SK-N-SH (cell line): ENCODE data around the gene CX3CL1. TPM values are rescaled to one million over a fixed set of nuclear protein-coding genes. Genes with fewer than 3 reads are reported as not detected.

ENCODE experiments used
- CTCF ChIA-PET: fragments of 300-600, 350-600 bp; formaldehyde crosslinking; extraction: SDS; loops from one replicate; lab custom pipeline; 2021; lab: Yijun Ruan, JAX
- POLR2A ChIA-PET: fragments of 350-600 bp; sonication (Branson Sonifier 250); formaldehyde crosslinking; extraction: SDS; loops from one replicate; lab custom pipeline; 2020; ENCODE audit warnings: antibody characterized with exemption, inconsistent platforms; lab: Yijun Ruan, JAX
- DNase-seq: peaks from one replicate; pipeline ENCODE4 v3.0.0; 2012
- H2AFZ ChIP-seq: fragments of 200-600 bp; sonication (generic); 2 replicates; pipeline ENCODE4 v1.8.1; 2016; ENCODE audit warnings: antibody characterized with exemption, mild to moderate bottlenecking, low read depth
- H3F3A ChIP-seq: fragments of 200-600 bp; sonication (generic); replicated peaks from 2 replicates; pipeline ENCODE3; 2016; ENCODE audit warnings: antibody characterized with exemption, mild to moderate bottlenecking; ENCODE audit not compliant: insufficient read depth
- H3K27ac ChIP-seq, 2 experiments: fragments of 200-500 bp in 1 of 2; fragments of 200-600 bp in 1 of 2; sonication (Bioruptor generic) in 1 of 2; sonication (generic), shearing (Covaris generic) in 1 of 2; 2 replicates each; pipeline versions ENCODE4 v1.5.1 to v1.6.1; 2014 to 2016; ENCODE audit warnings: low read depth in 2 of 2, inconsistent platforms in 1 of 2, low read length in 1 of 2, mild to moderate bottlenecking in 1 of 2, mixed read lengths in 1 of 2
- H3K27me3 ChIP-seq: fragments of 200-600 bp; sonication (generic), shearing (Covaris generic); 2 replicates; pipeline ENCODE4 v1.6.1; 2016; ENCODE audit warnings: mixed run types; ENCODE audit not compliant: insufficient read depth
- H3K36me3 ChIP-seq, 2 experiments: fragments of 200-500 bp in 1 of 2; fragments of 200-600 bp in 1 of 2; sonication (Bioruptor generic) in 1 of 2; sonication (generic) in 1 of 2; replicated peaks in 1 of 2; 2 replicates each; pipeline versions ENCODE3 to v1.5.1; 2014 to 2016; ENCODE audit warnings: low read length in 1 of 2, mild to moderate bottlenecking in 1 of 2; ENCODE audit not compliant: insufficient read depth in 2 of 2, control insufficient read depth in 1 of 2
- H3K4me1 ChIP-seq, 2 experiments: fragments of 200-500 bp in 1 of 2; fragments of 200-600 bp in 1 of 2; sonication (Bioruptor generic) in 1 of 2; sonication (generic), shearing (Covaris generic) in 1 of 2; 2 replicates each; pipeline versions ENCODE4 v1.5.1 to v1.6.1; 2014 to 2016; ENCODE audit warnings: low read depth in 1 of 2, low read length in 1 of 2, mixed run types in 1 of 2; ENCODE audit not compliant: insufficient read depth in 2 of 2, control insufficient read depth in 1 of 2
- H3K4me2 ChIP-seq: fragments of 200-600 bp; sonication (generic), shearing (Covaris generic); 2 replicates; pipeline ENCODE4 v1.6.1; 2017; ENCODE audit warnings: mixed run types
- H3K4me3 ChIP-seq, 2 experiments: fragments of 200-500 bp in 1 of 2; fragments of 200-600 bp in 1 of 2; sonication (Bioruptor generic) in 1 of 2; sonication (generic), shearing (Covaris generic) in 1 of 2; 2 replicates each; pipeline versions ENCODE4 v1.5.1 to v1.8.1; 2014 to 2016; ENCODE audit warnings: low read depth in 2 of 2, inconsistent platforms in 1 of 2, low read length in 1 of 2, mild to moderate bottlenecking in 1 of 2, mixed read lengths in 1 of 2, moderate library complexity in 1 of 2
- H3K79me2 ChIP-seq: fragments of 200-600 bp; sonication (generic); 2 replicates; pipeline ENCODE4 v1.8.1; 2017; ENCODE audit warnings: mild to moderate bottlenecking; ENCODE audit not compliant: insufficient read depth
- H3K9ac ChIP-seq: fragments of 200-600 bp; sonication (generic); 2 replicates; pipeline ENCODE4 v1.6.1; 2017; ENCODE audit warnings: mixed run types
- H3K9me2 ChIP-seq: fragments of 200-600 bp; sonication (generic); 2 replicates; pipeline ENCODE4 v1.6.1; 2017; ENCODE audit warnings: mixed run types
- H3K9me3 ChIP-seq: fragments of 200-600 bp; sonication (generic); 2 replicates; pipeline ENCODE4 v1.6.1; 2017; ENCODE audit warnings: mixed run types, mild to moderate bottlenecking, moderate library complexity
- H4K20me1 ChIP-seq: fragments of 200-600 bp; sonication (generic); 2 replicates; pipeline ENCODE4 v1.6.1; 2017; ENCODE audit warnings: mild to moderate bottlenecking, mixed run types; ENCODE audit not compliant: insufficient read depth
- ELF1 ChIP-seq: IDR thresholded peaks from 2 replicates; pipeline ENCODE4 v1.4.0; 2012
- MEF2A ChIP-seq: IDR thresholded peaks from 2 replicates; pipeline ENCODE4 v1.4.0; 2012; ENCODE audit warnings: low read depth, borderline replicate concordance
- NFIC ChIP-seq: IDR thresholded peaks from 2 replicates; pipeline ENCODE4 v1.4.0; 2012; ENCODE audit warnings: borderline replicate concordance
- PBX3 ChIP-seq: IDR thresholded peaks from 2 replicates; pipeline ENCODE4; 2012
- REST ChIP-seq: IDR thresholded peaks from 2 replicates; pipeline ENCODE4 v1.6.1; 2012; ENCODE audit warnings: mild to moderate bottlenecking, low read depth, low read length, moderate library complexity
- RXRA ChIP-seq: IDR thresholded peaks from 2 replicates; pipeline ENCODE4 v1.4.0; 2012; ENCODE audit warnings: low read depth, mild to moderate bottlenecking, borderline replicate concordance
- SMC3 ChIP-seq: IDR thresholded peaks from 2 replicates; pipeline ENCODE4 v1.6.1; 2012; ENCODE audit warnings: low read depth, low read length, improper control_type of control experiment
- YY1 ChIP-seq: IDR thresholded peaks from 2 replicates; pipeline ENCODE4 v1.4.0; 2012; ENCODE audit warnings: low read depth, mild to moderate bottlenecking
- WGBS: methylation state at CpG from one replicate; pipeline ENCODE4 v1.1.6; 2017; ENCODE audit warnings: low lambda C conversion rate; 5-methylcytosine and 5-hydroxymethylcytosine counted together
- polyA plus RNA-seq, 3 experiments: library from polyadenylated mRNA; depleted of rRNA; stranded (reverse); fragments of >200 nt; gene quantifications; 2 replicates each; pipeline ENCODE4 v1.2.3, GENCODE V29; 2012
- TF ChIP-seq, protein P1 (sequence below): IDR thresholded peaks from 2 replicates; pipeline ENCODE4 v1.4.0; 2012; ENCODE audit warnings: low read depth, borderline replicate concordance

CX3CL1 gene
- polyA plus RNA-seq, 1 of the 3 experiments (the other 2 are of a cell fraction): 6.8 TPM

- TF ChIP-seq ELF1: no peak
Measured at GRCh38 chr16:57356547-57356946, 15.7 kb upstream of the CX3CL1 start (continued).

- H3K27ac ChIP-seq: no peak overlapping the region
- H4K20me1 ChIP-seq: no peaks in the 10 kb centered on the region
- H3K4me2 ChIP-seq: no peak overlapping the region
- DNase-seq: no peak
- no peaks in the 10 kb centered on the region for H3K4me1 ChIP-seq
- ChIA-PET CTCF (interaction anchor here (1.0 to 1.2 kb wide), 2 partner anchors 15 to 57 kb away, joined by 3 to 4 read pairs; partner anchors contain the start of gene CX3CL1), POLR2A (no interaction called here)
- no peaks in the 10 kb centered on the region for H3K9me2 ChIP-seq
- no peak overlapping the region for H3K4me3 ChIP-seq
- H3F3A ChIP-seq: peaks cover 4% of the 10 kb centered on the region
- no peak overlapping the region for H2AFZ ChIP-seq
- H3K9me3 ChIP-seq: no peaks in the 10 kb centered on the region
- no peaks in the 10 kb centered on the region for H3K27me3 ChIP-seq
- H3K79me2 ChIP-seq: no peaks in the 10 kb centered on the region
- H3K36me3 ChIP-seq: no peaks in the 10 kb centered on the region
- no peak for TF ChIP-seq PBX3
- H3K9ac ChIP-seq: no peak overlapping the region
- WGBS: 92% methylated on average over 9 of the region's 9 CpGs
Measured at GRCh38 chr16:57357330-57358085, 14.8 kb upstream of the CX3CL1 start.

- Histone ChIP-seq H3K9me3 (no peaks in the 10 kb centered on the region), H3F3A (peaks cover 4% of the 10 kb centered on the region), H3K36me3 (no peaks in the 10 kb centered on the region), H3K4me2 (no peak overlapping the region), H3K79me2 (no peaks in the 10 kb centered on the region), H3K27me3 (no peaks in the 10 kb centered on the region), H2AFZ (no peak overlapping the region), H3K27ac (no peak overlapping the region), H3K4me1 (no peaks in the 10 kb centered on the region), H3K9me2 (no peaks in the 10 kb centered on the region), H4K20me1 (no peaks in the 10 kb centered on the region), H3K9ac (no peak overlapping the region), H3K4me3 (no peak overlapping the region)
- no peak for TF ChIP-seq RXRA
- TF ChIP-seq, protein P1, sequence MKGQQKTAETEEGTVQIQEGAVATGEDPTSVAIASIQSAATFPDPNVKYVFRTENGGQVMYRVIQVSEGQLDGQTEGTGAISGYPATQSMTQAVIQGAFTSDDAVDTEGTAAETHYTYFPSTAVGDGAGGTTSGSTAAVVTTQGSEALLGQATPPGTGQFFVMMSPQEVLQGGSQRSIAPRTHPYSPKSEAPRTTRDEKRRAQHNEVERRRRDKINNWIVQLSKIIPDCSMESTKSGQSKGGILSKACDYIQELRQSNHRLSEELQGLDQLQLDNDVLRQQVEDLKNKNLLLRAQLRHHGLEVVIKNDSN: no peak
- TF ChIP-seq YY1: no peak
- TF ChIP-seq REST: no peak
- TF ChIP-seq NFIC: no peak
- TF ChIP-seq MEF2A: no peak
- TF ChIP-seq ELF1: no peak
- TF ChIP-seq SMC3: no peak
- 68% methylated on average over 6 of the region's 7 CpGs for whole genome bisulfite sequencing
- no peak for DNase-seq
- ChIA-PET POLR2A (no interaction called here), CTCF (interaction anchor here (1.0 to 1.4 kb wide), 3 partner anchors 14 to 59 kb away, joined by 3 to 4 read pairs (median 3); partner anchors contain the start of gene CX3CL1)
Measured at GRCh38 chr16:57358086-57358420, 14.2 kb upstream of the CX3CL1 start.
